Raji (cell line): ENCODE data around the gene HMGB1.

Experiments
- POLR2A ChIP-seq: IDR thresholded peaks from 2 replicates; pipeline ENCODE4 v1.6.1; 2011; ENCODE audit warnings: low read depth, low read length, control low read depth; ENCODE audit not compliant: insufficient read depth

Gene HMGB1

DNA sequence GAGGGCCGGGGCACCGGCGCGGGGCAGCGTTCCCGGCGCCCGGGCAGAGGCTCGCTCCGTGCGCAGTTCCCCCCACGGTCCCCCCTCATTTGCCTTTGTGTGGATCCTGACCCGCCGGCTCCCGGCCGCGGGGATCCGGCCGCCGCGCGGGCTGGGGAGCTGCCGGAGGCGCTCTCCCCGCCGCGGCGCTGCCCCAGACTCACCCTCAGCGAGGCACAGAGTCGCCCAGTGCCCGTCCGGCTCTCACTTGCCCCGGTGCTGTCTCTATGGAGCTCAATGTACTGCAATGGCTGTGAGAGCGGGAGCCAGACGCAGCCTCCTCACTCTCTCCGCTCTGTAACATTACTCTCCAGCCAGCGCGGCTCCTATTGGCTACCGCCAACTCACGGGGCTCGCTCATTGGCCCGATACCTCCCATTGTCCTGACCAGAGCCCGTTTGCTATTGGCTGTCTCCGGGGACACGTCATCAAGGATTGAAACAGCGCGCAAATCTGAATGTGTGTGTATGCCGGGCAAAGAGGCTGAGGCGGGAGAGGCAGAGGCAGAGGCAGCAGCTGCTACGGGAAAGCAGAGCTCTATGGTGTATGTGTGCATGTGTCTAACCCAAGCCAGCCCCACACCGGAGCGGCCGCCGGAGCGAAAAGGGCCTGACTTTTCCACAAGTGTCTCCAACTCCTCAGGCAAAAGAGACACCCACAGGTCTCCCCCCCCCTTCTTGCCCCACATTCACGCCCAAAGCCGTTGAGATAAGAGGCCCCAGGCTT lies at the start of gene HMGB1:
HMGB1 (minus strand) TSS at position 344 of the 765 bp plus-strand sequence. CDS start 2,256 bp downstream, outside the sequence.
- peak; percentile 95 for TF ChIP-seq POLR2A

GRCh38 chr13:30510811-30511371 lies 45.2 kb upstream of the HMGB1 start:
- TF ChIP-seq POLR2A = no peak

GRCh38 chr13:30510091-30510490 lies 44.4 kb upstream of the HMGB1 start:
- TF ChIP-seq POLR2A = no peak

GRCh38 chr13:30509254-30510050 lies 43.7 kb upstream of the HMGB1 start:
- no peak for TF ChIP-seq POLR2A

- TF ChIP-seq POLR2A = no peak
Measured at GRCh38 chr13:30504081-30504480, 38.3 kb upstream of the HMGB1 start.

- no peak for TF ChIP-seq POLR2A
Measured at GRCh38 chr13:30502237-30502636, 36.5 kb upstream of the HMGB1 start.

DNA sequence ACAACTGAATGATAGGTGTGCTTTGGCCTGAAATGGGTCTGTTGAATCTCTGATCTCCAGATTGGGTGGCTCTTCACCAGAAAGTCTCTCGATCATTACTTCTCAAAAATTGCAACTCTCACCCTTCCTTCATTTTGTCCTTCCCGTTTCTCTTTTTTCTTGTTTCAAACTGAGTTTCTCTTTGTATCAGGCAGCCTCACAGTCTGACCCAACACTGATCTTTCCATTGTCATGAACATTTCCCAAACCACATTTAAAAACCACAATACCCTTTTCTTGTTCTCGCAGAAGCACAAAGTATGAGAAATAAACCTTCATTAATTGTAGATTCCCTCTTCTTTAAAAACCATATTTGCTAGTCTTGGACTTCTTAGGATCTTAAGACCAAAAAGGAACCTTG lies 33.6 kb upstream of the HMGB1 start:
- no peak for TF ChIP-seq POLR2A

GRCh38 chr13:30496147-30496546 lies 30.4 kb upstream of the HMGB1 start:
- no peak for TF ChIP-seq POLR2A

DNA sequence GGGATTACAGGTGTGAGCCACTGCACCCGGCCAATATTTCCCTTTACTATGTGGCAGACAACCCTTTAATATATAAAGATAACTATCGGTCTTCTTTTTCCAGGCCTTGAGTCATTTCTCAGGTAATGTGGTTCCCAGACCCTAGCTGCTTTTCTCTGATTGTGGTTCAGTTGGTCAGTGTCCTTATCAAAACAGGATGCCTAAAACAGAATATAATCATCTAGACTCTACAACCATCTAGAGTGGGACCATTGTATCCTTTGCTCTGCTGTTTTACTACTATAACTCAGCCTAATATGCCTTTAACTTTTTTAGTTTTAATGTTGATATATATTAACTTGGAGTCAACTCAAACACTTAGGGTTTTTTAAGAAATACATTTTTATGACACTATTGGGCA lies 30.0 kb upstream of the HMGB1 start:
- no peak for TF ChIP-seq POLR2A

- no peak for TF ChIP-seq POLR2A
Measured at GRCh38 chr13:30493658-30494381, 28.1 kb upstream of the HMGB1 start.

DNA sequence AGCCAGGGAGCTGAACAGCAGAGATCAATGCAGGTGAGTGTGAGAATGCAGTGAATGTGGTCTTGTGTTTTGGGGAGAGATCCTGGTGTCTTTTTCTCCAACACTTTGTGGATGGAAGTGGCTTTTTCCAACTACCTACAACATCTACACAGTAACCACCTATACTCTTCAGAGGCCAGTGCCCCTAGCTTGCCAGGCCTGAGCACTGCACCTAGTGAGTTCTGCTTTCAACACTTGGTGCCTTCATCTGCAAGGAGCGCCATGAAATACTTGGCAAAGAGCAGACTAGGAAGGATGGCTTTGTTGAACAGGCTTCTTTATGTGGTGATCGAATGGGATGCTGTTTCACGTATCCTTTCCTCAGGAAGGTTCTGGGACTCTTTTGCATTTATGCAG lies 21.3 kb upstream of the HMGB1 start:
- TF ChIP-seq POLR2A = no peak

GRCh38 chr13:30486230-30487074 lies 20.7 kb upstream of the HMGB1 start:
- no peak for TF ChIP-seq POLR2A

DNA sequence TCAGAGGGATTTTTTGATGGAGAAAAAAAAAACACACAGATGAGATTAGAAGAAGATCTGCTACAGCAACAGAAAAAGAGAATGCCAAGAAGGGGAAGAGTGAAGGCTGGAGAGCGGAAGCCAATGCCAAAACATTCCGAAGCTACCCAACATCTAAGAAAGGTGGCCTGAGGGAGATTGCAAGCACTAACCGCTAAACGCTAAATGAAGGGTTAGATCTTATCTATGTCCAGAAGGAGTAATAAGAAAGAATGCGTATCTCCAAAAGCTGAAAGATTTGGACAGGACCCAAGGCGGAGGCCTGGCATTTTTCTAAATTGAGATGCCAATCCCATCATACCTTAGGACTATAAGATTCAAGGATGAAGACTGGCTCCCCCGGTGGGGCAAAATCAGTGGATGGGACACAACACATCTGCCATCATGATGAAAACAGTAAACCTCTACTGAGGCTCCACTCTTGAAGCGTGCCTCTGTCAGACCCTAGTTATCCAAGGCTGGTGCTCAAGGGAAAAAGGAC lies 15.6 kb upstream of the HMGB1 start:
- TF ChIP-seq POLR2A = no peak

DNA sequence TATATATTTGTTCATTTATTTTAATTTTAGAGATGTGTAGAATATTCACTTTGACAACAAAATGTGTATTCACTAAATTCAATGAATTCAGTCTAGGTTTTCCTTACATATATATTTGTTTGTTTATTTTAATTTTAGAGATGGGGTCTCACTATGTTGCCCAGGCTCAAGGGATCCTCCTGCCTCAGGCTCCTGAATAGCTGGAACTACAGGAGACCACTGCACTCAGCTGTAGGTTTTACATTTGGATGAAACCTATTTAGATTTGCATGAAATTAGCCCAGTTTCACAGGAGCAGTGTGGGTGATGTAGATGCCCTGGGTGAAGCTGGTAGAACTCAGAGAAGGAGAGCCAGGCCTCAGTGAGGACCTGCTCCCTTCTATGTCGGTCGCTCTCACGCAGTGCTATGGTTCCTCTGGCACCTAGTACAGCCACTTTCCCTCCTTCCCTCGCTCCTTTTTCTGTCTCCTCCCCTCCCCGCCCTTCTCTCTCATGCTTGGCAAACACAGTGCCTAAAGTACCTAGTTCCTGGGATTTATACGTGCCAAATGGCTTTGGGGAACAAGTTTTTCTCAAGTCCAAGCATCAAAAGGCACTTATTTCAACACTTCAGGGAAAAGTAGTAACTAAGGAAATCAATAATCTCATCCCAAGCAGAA lies 14.7 kb upstream of the HMGB1 start:
- TF ChIP-seq POLR2A = no peak

DNA sequence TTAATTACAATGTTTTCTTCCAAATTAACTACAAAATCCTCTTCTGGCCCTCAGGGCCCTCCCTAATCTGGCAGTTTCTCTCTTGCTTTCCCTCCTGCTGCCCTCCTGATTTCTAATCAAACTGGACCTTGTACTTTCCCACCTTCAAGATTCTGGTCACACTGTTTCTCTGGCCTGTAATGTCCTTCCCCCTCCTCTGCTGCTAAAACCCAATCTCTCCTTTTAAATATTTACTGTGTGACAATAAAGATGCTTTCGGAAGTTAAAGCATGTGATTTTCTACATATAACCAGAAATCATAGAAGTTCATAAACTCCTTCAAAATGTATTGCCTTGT lies 14.1 kb upstream of the HMGB1 start:
- TF ChIP-seq POLR2A = no peak
